Body of pancreas (tissue), 4 donors: ENCODE measurements around the gene NXPH2.

Experiments
- POLR2A ChIP-seq, 3 donors: fragments of 450-650 bp; IDR thresholded peaks; one replicate each; pipeline ENCODE4 v1.6.1; 2016; ENCODE audit warnings: antibody characterized with exemption in 3 of 3, mild to moderate bottlenecking in 2 of 3
- TF ChIP-seq, protein P1 (sequence below), 7 experiments: fragments of 450-650 bp in 4 of 7; fragments of 200-600 bp in 3 of 7; sonication (generic) in 3 of 7; IDR thresholded peaks; one replicate each; pipeline ENCODE4 v1.5.1; 2016 to 2019; ENCODE audit warnings: antibody characterized with exemption in 7 of 7

- TF ChIP-seq, protein P1, sequence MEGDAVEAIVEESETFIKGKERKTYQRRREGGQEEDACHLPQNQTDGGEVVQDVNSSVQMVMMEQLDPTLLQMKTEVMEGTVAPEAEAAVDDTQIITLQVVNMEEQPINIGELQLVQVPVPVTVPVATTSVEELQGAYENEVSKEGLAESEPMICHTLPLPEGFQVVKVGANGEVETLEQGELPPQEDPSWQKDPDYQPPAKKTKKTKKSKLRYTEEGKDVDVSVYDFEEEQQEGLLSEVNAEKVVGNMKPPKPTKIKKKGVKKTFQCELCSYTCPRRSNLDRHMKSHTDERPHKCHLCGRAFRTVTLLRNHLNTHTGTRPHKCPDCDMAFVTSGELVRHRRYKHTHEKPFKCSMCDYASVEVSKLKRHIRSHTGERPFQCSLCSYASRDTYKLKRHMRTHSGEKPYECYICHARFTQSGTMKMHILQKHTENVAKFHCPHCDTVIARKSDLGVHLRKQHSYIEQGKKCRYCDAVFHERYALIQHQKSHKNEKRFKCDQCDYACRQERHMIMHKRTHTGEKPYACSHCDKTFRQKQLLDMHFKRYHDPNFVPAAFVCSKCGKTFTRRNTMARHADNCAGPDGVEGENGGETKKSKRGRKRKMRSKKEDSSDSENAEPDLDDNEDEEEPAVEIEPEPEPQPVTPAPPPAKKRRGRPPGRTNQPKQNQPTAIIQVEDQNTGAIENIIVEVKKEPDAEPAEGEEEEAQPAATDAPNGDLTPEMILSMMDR (IDR thresholded peaks at IDR 0.05), result peak in 3 of 7 experiments; percentile 6 to 27 (median 13)
- no peak for TF ChIP-seq POLR2A (IDR thresholded peaks at IDR 0.05)
These were observed 34.1 kb upstream of the NXPH2 start for GRCh38 chr2:138814123-138814898.
